ENCODE results near the gene KLHL2. TPM values are rescaled to one million over a fixed set of nuclear protein-coding genes. Genes with fewer than 3 reads are reported as not detected.
"Not testable (repeated sequence)": the region's sequence is repeated elsewhere in the genome, so short reads cannot be mapped to it uniquely, and the experiment has no call there.

KLHL2 gene
- total RNA-seq, 1 donor from 2014 or later = 23.7 TPM

DNA sequence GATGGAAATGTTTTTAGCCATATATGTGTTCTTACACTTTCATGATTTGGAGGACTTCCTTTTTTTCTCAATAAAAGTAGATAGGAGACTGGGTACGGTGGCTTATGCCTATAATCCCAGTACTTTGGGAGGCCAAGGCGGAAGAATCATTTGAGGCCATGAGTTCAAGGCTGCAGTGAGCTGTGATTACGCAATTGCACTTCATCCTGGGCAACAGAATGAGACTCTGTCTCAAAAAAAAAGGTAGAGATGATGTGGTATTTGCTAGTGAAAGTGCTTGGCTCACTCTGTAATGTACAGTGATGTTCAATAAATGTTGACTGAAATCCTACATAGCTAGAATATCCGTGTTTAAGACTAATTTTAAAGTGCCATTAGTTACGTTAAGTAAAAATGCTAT lies 27.4 kb downstream of the KLHL2 start:
- DNase-seq (ENCODE audit: low spot score) = no peak

DNA sequence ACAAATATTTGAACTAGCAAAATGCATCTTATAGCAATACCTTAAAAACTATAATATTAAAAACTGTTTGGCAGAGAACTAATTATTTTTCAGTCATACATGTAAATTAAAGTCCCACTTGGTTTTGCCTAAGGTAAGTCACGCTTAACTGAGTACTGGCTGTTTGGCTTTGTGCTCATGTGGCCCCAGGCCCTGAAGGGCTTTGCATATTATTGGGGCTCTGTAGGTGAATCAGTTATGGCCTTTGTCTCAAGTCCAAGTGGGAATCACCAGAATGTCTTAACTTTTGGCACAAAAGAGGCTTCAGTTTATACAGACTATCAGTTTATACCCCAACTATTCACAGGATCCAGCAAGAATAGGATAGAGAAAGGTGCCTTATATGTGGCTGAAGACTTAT lies 29.5 kb downstream of the KLHL2 start:
- not testable (repeated sequence) for DNase-seq (ENCODE audit: low spot score)

DNA sequence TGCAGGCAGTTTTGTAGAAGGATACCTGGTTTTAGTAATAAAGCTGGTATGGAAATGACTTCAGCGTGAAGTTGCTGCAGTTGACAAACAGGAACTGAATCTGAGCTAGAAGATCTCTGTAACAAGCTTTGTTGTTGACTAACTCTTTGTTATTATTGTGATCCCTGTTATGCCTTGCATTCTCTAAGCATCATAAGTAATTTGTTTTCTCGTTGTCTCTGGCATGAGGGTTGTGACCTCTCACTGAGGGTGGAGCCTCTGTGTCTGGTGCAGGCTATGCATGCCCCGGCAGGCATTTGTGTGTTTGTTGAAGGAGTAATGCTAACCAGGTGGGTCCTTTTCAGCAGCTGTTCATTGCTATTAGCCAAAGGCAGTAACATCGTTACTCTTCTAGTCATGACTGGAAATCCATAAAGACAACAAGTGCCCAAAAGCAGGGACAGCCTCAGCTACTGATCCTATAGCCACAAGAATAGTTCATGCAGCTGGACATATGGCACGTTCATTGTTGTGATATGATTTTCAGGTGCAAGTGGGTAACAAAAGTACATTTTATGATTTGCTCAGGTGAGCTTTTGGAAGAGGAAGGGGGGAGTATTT lies 30.8 kb downstream of the KLHL2 start:
- DNase-seq (ENCODE audit: low spot score) = not testable (repeated sequence)

DNA sequence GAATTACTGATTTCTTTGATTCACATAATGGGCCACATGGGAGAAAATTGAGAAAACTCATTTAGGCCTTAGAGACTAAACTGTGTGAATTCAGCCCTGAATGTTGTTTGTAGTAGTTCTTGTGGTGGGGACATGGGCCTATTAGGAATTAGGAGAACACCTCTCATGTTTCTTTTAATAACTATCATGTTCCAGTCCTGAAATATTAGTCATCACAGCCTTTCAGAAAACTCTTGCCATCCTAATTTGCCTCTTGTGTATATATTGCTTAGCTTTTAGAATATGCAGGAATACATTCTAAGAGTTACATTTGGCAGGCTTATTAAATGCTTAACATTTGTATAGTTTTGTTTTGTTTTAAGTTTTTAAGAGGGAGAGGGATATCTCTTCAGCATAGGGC lies 33.4 kb downstream of the KLHL2 start:
- not testable (repeated sequence) for DNase-seq (ENCODE audit: low spot score)

DNA sequence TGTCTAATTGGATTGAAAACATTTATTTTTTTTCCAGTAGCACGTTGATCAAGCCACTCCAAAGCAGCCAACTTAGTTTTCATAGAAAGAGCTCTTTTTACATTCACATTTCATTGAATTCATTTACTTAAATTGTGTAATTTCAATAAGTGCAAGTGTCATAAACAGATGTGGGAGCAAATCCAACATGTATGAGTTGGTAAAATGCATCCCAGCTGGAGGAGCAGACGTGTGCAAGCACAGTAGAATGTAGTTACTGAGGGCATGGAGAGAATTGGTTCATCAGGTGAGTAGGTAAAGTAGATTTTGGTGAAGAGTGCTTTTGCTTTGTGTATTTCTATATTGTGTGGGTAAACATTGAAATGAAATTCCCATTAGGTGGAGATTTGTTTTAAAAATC lies 36.8 kb downstream of the KLHL2 start:
- DNase-seq (ENCODE audit: low spot score) = not testable (repeated sequence)

DNA sequence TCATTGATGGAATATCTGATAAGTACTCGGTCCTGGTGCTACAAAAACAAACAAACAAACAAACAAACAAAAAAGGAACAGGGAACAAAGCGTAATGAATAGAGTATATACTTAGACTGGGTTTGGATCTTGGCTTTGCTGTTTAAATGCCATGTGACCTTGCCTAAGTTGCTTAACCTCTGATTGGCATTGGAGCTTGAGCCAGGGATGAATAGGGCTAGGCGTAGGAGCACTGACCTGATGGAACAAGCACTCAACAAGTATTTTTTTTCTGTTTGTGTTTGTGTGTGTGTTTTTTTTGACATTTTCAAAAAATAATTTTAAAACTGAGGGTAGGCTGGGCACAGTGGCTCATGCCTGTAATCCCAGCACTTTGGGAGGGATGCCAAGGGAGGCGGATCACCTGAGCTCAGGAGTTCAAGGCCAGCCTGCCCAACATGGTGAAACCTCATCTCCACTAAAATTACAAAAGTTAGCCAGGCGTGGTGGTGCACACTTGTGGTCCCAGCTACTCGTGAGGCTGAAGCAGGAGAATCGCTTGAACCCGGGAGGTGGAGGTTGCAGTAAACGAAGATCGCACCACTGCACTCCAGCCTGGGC lies 37.3 kb downstream of the KLHL2 start:
- DNase-seq (ENCODE audit: low spot score) = not testable (repeated sequence)

DNA sequence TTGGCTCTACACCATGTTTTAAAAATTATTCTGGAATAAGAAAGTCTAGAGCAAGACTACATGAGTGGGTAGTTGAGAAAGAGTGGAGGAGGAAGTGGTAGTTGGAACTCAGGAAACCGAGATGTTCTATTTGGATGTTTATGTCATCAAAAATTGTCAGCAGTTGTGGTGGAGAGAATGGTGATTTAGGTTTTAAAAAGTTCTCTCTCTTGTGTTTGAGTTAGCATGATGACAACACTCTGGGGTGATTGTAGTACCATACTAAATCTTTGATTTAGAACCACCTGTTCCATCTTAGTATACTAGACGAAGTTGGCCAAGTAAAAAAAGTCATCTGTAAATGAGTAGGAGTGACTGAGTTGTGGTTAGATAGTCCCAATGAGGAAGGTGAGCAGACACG lies 40.7 kb downstream of the KLHL2 start:
- no peak for DNase-seq (ENCODE audit: low spot score)

DNA sequence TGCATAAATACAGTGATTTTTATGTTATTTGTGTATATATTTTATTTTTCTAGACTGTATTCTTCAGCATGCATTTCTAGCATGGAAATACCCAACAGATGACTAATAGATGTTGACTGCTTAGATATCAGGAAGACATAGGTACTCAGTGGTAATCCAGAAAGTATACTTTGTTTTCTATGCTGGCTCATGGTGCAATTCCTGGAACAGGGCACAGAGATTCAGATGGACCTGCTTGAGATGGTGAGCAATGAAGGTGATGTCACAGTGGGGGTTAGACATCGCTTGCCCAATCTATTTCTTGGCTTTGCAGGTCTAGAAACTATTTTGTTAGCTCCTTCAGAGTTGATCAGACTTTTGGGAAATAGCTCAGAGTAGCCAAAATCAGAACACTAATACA lies 41.5 kb downstream of the KLHL2 start:
- not testable (repeated sequence) for DNase-seq (ENCODE audit: low spot score)

DNA sequence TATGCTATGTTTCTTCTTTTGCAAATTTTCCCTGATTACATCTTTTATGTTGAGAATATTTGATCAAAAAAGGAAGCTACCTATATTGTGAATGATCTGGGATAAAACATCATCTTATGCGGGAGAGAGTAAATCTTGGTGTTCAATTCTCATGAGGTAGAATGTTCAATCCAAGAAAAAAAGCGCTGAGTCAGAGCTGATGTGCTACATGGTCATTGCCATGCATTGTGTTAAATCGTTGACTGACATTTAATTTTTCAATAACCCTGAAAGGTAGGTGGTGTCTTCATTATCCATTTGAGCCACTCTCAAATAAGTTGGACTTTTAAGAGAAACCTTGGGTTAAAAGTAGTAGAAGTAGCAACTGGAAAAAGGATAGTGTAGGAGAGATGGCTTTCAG lies 47.4 kb downstream of the KLHL2 start:
- not testable (repeated sequence) for DNase-seq (ENCODE audit: low spot score)

DNA sequence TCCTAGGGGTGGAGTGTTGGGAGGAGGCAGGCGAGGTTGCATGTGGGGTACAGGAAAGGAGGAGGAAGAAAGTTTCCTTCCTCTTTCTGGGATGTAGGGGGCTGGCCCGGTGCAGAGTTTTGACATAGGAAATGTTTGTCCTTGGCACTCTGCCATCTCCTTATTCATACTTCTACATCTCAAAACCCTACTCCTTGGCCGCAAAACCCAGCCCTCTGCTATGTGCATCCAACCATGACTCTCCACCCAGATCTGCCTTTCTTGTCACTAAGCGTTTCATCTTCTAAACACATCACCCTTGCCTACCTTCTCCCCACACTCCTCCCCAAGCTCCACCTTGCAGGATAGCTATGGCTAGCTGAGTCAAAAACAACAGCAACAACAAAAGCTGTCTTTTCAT lies 48.1 kb downstream of the KLHL2 start:
- DNase-seq (ENCODE audit: low spot score) = peak; percentile 44

DNA sequence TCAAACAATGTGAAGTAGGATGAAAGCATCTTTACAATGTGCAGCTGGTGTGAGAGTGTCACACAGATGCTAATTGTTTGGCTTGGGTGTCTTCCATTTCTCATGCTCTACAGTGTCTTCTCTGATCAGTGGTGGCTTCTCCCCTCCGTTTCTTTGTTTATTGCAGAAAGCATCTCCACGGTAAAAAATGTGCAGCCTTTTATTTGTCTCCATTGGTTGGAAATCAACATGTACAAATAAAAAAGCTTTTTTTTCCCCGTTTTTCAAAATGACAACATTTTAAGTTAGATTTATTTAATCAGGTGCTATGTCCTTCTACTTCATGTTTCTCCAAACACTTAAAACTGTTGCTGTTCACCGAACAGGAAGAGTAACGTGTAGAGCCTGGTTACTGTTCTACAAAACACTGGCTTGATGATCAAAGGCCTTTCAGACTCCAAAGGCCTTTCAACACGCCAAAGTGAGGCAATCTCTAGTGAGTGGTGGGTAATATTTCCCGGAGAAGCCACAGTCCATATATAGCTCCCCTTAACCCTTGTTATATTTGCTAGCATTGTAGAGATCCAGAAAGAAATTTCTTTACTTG lies 48.8 kb downstream of the KLHL2 start:
- not testable (repeated sequence) for DNase-seq (ENCODE audit: low spot score)

DNA sequence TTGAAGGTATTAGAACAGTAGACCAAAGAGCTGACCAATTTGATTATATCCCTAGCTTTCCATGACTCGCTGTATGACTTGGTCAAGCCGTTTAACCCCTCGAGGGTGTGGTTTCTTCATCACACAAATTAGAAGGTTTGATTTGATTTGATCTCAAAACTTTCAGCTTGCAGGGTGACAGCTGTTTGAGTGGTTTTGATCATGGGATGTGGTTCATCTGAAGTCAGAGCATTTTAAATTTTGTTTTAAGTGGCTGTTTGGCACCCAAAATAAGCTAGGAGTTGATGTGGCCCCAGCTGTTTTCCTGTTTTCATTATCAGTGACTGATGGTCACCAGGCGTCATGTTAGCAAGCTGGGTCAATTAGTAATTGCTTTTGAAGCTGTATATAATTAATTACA lies 52.4 kb downstream of the KLHL2 start:
- not testable (repeated sequence) for DNase-seq (ENCODE audit: low spot score)

DNA sequence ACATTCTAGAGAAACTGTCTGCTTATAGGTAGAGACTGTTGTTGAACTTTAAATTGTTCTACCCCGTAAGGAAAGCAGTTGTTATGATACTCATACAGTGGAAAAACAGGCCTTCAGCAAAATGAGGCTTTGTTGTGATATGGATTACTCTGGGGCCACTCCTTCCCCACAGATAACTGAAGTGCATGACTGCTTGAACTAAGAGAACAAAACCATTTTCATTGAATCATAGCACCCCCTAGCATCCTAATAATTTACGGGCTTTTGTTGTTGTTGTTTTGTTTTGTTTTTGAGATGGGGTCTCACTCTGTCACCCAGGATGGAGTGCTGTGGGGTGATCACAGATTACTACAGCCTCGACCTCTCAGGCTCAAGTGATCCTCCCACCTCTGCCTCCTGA lies 54.9 kb downstream of the KLHL2 start:
- not testable (repeated sequence) for DNase-seq (ENCODE audit: low spot score)

DNA sequence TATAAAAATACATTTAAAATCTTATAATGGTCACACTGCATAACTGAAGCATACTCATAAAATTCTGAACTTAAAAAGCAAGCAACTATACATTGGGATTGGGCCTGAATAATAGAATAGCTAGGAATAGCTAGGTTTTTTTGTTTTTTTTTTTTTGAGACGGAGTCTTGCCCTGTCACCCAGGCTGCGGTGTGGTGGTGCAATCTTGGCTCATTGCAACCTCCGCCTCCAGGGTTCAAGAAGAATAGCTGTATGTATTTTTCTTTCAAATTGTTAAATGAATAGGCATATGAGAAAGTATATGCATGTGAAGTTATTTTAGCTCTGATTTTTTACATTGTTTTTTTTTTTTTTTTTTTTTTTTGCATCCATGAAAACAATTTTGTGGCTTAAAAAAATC lies 56.1 kb downstream of the KLHL2 start:
- DNase-seq (ENCODE audit: low spot score) = not testable (repeated sequence)

DNA sequence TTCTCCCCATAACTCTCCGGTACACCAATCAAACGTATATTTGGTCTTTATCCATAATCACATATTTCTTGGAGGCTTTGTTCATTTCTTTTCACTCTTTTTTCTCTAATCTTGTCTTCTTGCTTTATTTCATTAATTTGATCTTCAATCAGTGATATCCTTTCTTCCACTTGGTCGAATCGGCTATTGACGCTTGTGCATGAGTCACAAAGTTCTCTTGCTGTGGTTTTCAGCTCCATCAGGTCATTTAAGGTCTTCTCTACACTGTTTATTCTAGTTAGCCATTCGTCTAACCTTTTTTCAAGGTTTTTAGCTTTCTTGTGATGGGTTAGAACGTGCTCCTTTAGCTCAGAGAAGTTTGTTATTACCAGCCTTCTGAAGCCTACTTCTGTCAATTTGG lies 62.6 kb downstream of the KLHL2 start:
- DNase-seq (ENCODE audit: low spot score) = not testable (repeated sequence)

DNA sequence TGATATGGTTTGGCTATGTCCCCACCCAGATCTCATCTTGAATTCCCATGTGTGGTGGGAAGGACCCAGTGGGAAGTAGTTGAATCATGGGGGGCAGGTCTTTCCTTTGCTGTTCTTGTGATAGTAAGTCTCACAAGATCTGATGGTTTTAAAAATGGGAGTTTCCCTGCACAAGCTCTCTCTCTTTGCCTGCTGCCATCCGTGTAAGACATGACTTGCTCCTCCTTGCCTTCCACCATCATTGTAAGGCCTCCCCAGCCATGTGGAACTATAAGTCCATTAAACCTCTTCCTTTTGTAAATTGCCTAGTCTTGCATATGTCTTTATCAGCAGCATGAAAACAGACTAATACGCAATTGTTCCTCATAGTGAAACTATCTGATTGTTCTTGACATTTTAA lies 66.1 kb downstream of the KLHL2 start:
- DNase-seq (ENCODE audit: low spot score) = not testable (repeated sequence)

DNA sequence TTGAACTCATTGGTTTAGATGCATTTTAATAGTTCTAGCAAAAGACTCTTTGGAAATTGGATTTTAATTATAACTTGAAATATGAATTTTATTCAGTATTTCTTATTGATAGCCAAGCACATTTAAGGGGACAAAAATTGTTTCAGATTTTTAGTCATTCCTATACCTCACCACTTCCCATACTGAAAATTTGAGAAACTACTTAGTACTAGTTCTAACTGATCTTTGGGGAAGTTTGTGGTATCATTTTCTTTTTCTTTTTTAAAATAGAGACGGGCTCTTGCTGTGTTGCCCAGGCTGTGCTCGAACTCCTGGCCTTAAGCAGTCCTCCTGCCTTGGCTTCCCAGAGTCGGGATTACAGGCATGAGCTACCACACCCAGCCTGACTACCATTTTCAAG lies 68.0 kb downstream of the KLHL2 start:
- not testable (repeated sequence) for DNase-seq (ENCODE audit: low spot score)

DNA sequence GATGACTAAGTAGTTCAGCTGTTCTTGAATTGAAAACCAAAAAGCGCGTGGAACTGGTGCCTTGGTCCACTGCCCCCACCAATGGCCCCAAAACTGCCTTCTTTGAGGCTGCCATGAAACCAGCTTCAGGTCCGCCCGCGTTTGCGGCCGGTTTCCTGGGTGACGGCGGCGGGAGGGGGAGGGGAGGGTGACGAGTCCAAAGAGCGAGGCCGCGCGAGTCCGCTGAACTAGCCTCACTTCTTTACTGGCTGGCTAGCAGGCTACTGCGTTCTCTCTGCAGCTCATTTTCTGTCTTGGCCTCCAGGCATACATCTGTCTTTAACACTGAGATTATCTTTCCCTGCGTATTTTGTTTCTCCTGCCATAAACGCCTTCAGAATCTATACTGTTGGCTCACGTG lies 72.2 kb downstream of the KLHL2 start:
- not testable (repeated sequence) for DNase-seq (ENCODE audit: low spot score)

DNA sequence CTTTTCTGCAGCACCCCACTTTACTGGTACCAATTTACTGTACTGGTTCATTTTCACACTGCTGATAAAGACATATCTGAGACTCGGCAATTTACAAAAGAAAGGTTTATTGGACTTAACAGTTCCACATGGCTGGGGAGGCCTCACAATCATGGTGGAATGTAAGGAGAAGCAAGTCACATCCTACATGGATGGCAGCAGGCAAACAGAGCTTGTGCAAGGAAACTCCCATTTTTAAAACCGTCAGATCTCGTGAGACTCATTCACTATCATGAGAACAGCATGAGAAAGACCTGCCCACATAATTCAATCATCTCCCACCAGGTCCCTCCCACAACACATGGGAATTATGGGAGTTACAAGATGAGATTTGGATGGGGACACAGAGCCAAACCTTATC lies 77.3 kb downstream of the KLHL2 start:
- DNase-seq (ENCODE audit: low spot score) = not testable (repeated sequence)

DNA sequence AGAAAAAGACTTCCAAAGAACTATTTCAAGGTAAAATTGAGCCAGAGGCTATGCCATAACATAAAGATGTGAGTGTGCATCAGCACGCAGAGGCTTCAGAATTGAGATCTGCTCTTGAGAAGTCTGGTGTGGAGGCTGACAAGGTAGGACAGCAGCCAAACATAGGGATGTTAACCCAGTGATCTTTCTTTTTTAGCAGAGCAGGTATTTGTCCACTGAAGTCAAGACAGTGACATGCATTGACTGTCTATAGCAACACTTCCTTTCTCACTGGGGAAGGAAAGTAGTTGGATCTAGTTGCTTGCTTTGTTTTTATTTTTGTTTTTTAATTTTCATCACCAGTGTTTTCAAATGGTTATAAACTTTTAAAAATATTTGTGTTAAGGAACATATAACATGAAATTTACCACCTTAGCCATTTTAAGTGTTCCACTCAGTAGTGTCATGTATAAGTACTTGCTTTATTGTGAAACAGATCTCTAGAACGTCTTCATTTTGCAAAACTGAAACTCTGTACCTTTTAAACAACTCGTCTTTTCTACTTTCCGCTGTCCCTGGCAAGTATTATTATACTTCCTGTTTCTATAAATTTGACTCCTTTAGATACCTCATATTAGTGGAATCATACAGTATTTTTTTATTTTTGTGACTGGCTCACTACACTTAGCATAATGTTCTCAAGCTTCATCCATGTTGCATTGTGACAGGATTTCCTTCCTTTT lies 79.4 kb downstream of the KLHL2 start:
- not testable (repeated sequence) for DNase-seq (ENCODE audit: low spot score)

DNA sequence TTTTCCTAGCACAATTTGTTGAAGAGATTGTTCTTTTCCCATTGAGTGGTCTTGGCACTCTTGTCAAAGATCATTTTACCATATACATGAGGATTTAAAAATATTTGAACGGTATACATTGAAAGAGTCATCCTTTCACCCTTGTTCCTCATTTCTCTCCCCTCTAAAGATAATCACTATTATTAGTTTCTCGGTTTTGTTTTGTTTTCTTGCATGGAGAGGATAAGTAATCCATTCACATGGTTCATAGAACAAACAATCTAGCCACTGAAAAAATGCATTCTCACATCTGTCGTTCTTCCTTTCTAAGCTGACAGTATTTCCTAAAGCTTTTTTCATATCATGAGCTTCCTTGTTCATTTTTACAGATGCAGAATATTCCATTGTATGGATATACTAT lies 80.9 kb downstream of the KLHL2 start:
- no peak for DNase-seq (ENCODE audit: low spot score)

DNA sequence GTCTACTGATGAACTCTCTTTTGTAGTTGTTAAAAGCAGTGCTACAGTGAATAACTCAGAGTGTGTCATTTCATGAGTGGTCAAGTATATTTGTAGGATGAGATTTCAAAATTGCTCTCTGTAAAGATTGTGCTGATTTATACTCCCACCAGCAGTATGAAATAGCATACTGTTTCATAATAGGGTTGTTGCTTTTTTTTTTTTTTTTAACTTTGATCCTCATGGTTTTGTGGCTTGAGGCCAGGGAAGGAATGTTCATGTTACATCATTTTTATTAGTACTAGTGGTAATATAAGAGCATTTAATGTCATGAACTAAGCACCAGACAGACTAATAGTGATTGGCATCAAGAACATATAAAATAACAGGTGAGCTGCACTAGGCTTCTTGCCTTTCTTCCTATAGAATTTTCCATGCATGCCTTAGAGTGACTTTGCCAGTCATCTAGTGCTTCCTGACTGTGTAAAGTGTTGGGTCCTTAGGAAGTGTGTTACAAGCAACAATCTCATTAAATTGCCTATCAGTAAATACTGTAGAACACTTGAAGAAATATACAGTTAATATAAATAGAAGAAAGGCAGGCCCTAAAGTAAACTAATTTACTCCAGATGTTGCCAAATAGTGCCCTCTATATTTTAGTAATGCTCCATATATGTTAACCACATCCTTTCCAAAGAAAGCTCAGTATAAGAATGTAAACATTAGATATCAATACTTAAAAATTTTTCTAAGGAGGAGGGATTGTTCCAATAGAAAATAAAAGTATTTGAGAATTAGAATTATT lies 81.5 kb downstream of the KLHL2 start:
- DNase-seq (ENCODE audit: low spot score) = no peak

All from ureter (tissue), 1 donor.